HG03196 (cell line): ENCODE data around the gene HIBADH.

ENCODE experiments used
- ATAC-seq: cut with Tn5 transposase; IDR thresholded peaks from one replicate; pipeline ENCODE4 v1.9.1; 2021; ENCODE audit not compliant: unreplicated experiment

Gene HIBADH

DNA sequence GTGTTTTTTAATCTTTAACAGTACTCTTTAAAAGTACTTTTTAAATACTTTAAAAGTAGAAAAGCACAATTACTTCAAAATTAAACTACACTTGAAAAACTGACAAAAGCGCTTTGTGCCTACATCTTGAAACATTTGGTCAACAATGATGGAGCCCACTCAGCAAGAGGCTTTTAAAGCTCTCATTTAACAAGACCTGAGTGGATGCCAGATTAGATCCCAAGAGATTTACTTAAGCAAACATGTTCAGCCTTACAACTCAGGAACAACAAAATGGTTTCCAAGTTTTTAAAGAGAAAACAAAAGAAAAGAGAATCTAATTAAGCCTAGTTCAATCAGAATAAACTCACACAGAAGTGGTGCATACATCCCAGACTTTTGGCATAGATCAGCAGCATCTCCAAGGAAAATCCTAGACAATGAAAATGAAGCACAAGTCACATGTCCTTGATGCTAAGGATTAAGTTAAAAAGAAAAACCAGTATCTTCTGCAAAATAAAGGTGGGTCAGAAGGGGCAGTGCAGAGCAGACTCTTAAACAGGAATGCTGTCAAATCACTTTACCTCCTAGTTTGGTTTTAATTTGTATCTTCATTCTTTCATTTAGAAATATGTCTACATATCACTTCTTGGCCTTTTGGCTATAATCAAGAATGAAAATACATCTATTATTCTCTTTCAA lies 26.2 kb downstream of the HIBADH start:
- ATAC-seq, result no peak

DNA sequence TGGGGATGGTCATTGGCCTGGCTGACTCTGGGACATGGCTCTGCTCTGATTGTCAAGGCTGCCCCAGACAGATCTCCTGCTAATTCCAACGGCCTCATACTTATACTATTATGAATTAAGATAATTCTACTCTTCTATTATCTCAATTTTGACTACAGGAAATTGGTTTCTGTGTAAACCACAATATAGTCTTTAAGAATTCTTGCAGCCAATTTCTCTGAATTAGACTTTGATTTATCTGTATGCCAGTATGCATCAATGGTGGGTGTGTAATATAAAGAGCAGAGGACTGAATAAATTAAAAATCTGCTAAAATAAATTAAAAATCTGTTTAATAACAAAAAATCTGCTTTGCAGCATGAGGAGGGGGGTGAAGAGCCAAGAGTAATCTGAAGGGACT lies 27.0 kb downstream of the HIBADH start:
- ATAC-seq, result no peak

DNA sequence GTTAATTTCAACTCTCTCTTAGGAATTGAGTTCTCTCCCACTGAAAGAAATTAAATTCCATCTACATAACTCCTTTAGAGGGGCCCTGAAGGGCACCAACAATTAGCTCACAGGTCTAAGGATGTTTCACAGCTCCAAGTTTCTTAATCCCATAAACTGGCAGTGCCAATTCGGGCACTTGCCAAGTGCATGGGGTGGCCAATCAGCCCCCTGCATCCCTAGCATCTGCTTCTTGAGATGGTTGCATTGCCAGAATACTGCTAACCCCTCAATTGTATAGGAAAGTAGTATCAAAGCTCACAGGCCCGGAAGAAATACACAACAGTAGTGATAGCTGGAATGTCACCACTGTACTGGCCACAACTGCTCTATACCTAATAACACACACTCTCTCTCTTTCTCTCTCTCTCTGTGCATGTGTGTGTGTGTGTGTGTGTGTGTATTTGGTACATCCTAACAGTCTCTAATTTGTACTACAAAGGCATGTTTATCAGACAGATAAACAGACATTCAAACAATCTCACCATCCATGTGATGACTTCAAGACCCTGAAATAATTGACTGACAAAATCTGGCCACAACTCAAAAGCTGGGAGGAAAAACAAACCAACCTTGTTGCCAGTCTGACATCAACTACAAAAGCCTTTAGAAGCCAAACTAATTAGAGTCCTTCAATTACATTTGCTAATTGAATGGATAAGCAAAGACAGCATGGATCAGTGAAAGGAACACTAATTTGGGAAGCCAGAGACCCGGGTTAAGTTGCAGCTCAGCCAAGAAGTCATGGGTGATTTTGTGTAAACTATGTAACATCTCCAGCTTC lies 27.8 kb downstream of the HIBADH start:
- no peak for ATAC-seq

DNA sequence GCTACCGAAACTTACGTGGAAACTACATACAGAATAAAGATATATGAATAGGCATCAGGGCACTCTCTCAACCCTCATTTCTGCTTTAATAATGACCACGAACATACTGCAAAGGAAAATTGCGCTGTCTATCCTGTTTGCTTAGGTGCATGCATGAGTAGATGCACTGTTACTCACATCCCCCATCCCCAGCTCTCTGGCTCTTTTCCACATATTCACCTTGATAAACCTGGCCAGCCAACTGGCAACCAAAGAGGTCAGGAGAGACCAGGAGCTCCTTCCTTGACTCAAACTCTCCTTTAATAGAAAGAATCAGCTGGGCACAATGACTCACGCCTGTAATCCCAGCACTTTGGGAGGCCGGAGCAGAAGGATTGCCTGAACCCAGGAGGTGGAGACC lies 29.6 kb downstream of the HIBADH start:
- no peak for ATAC-seq

DNA sequence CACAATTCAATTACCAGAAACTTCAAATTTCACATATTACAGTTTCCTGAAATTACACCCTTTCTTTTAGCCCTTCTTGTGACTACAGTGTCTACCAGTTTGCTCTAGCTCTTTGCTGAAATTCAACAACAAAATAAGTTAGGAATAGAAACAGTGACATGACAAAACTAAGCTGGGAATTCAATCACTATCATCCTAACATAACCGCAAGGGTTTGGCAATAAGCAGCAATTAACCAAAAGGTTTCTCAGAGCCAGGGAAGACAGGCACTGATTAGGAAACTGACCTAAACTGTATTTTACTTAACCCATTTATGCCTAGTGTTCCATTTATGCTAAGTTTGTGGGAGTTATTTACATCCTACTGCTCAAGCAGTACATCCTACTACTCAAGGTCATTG lies 31.3 kb downstream of the HIBADH start:
- no peak for ATAC-seq

DNA sequence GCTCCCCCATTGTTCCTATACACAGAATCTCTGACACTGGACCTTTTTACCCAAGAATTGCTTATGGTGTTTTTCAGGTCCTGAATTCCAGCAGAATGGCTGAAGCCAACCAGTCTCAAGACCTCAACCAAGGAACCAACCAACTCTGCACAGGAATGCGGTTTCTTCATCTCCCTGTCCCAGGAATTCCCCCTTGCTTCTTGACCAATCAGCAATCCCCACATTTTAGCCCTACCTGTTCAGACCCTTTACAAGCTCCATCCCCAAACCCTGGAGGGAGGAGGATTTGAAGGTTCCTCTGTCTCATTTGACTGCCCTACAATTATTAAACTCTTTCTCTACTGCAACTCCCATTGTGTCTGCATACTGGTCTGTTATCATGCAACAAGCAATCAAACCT lies 35.5 kb downstream of the HIBADH start:
- ATAC-seq, result no peak

DNA sequence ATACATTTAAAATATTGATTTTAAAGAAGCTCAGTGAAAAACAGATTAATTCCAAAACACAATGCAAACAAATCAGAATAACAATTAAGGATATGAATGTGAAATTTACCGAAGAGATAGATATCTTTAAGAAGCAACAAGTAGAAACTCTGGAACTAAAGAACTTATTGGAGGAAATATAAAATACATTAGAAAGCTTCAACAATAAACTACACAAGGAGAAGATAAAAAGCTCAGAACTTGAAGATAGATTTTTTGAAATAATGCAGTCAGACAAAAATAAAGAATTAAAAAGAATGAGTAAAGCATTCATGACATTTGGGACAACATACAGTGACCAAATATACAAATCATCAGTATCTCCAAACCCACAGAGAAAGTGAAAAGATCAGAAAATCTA lies 43.2 kb downstream of the HIBADH start:
- ATAC-seq, result no peak

DNA sequence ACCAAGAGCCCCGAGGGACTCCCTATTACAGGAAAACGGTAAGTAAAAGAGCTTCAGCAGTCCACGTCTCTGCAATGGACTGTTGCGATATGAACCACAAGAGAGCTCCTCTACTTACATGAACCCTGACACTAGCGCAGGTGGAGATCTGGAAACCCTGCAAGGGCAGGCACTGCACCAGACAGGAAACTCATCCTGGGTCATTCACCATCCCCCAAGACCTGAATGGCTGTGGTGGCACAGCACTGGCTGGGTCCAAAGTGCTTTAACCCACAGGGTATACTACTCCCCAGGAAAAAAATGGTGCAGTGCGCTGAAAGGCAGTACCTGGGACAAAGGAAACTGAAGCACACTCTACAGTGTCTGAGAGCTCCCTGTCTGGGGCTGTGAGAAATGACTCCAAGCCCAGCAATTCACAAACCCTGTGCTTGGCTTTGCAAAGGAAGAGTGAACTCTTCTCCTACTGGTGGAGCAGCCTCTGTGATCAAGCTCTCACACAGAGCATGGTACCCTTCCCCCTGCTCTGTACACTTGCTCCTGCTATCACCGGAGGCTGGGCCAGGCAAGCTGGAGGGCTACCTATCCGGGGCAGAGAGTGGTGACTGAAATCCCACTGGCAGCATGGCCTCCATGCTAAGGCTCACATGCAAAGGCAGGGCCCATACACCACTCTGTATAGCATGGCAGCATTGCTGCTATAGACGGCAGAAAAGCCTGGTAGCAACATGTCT lies 44.9 kb downstream of the HIBADH start:
- ATAC-seq, result no peak

DNA sequence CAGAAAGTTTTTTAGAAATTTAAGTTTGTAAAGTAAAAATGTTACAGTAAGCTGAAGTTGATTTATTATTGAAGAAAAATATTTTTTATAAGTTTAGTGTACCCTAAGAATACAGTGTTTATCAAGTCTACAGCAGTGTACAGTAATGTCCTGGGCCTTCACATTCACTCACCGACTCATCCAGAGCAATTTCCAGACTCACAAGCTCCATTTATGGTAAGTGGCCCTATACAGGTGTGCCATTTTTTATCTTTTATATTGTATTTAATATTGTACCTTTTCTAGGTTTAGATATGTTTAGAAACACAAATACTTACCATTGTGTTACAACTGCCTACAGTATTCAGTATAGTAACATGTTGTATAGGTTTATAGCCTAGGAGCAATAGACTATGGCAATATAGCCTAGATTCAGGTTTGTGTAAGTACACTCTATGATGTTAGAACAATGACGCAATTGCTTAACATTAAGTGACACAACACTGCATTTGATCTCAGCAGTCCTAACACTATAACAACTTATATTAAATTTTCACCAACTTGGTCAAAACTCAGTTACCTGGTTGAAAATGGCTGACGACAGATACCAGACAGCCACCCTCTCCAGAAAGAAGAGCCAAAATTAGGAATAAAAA lies 45.7 kb downstream of the HIBADH start:
- ATAC-seq, result no peak

DNA sequence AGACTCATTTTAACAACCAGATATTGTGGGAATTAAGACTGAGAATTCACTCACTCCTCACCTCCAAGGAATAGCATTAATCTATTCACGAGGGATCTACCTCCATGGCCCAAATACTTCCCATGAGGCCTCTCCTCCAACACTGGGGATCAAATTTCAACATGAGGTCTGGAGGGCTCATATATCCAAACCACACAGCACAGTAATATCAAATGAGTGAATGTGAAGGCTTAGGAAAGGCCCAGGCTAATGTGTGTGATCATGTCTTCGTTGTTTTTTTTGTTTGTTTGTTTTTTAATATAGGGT lies 46.5 kb downstream of the HIBADH start:
- ATAC-seq, result no peak

DNA sequence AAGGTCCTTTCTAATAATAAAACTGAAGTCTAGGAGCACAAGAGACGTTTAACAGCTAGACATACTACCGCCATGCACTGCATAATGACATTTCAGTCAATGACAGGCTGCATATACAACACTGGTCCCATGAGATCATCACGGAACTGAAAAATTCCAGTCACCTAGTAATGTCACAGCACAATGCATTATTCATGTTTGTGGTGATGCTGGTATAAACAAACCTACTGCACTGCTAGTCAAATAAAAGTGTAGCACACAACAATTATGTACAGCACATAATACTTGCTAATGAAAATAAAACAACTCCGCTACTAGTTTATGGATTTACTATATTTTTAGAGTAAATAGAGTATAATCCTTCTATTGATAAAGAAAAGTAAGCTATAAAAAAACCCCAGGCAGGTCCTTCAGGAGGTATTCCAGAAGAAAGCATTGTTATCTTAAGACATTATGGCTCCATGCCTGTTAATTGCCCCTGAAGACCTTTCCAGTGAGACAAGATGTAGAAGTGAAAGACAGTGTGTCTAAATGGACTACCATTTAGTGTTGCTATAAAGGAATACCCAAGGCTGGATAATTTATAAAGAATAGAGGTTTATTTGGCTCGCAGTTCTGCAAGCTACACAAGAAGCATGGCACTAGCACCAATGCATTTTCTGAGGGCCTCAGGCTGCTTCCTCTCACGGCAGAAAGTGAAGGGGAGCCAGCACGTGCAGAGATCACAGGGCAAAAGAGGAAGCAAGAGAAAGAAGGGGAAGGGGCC lies 47.1 kb downstream of the HIBADH start:
- ATAC-seq, result no peak

DNA sequence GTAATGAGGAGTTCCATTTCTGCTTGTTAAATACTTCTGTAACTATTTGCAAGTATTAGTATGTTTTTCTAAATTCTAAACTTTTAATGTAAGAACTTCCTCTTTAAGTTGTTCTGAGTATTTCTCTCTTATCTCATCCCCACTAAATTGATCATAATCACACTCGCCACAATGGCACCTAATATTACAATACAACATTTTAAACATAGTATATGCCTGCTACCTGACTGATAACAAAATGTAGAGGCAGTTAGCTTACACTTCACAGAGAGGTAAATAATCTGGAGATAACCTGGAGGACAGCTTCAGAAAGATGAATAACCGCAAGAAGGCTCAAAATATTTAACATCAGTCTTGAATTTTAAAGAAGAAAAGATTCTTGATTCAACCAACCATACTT lies 48.6 kb downstream of the HIBADH start:
- ATAC-seq, result no peak

DNA sequence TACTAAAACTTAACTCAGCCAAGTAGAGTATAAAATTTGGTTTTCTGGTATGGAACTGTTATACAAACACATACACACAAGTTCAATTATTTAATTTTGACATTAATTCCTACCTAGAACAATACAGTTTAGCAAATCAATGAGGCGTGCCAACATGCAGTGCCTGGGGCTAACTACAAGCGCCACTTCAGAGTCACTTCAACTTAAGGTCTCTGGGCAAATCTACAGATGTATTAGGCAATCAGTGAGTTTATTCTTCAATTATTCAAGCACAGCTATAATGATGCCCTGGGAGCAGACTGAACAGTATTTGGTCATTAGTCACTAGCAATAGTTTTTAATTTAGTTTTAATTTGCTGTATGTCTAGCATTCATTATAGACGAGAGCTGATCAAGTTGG lies 51.6 kb downstream of the HIBADH start:
- ATAC-seq, result no peak

DNA sequence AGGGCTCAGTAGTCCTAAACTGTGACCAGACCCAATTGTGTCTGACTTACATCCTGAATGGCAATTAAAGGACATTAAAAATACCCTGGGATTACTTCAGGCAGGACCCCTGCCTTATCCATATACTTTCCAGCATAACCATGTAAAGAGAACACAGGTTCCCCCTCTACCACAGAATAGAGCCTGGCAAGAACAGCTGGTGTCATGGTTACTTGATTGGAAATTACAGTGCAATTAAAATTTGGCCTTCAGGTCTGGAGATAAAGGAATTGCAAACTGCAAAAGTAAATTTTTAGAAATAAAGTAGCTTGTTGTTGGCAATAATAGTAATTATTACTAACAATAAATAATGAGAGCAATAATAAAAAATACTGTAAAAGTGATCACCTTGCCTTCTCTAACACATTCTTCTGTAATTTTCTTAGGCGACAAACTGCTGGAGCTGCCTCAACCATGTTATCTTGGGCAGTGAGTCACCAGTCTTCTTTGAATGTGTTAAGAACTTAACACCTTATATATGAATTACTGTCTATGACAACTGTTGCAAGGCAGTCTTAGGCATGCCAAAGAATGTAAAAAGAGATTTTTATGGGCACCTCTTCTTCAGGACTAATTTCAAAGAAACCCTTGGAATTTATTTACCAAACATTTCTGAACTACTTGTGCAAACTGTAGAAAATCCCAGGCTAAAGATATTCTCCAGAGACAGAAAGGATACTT lies 53.7 kb downstream of the HIBADH start:
- ATAC-seq, result no peak

DNA sequence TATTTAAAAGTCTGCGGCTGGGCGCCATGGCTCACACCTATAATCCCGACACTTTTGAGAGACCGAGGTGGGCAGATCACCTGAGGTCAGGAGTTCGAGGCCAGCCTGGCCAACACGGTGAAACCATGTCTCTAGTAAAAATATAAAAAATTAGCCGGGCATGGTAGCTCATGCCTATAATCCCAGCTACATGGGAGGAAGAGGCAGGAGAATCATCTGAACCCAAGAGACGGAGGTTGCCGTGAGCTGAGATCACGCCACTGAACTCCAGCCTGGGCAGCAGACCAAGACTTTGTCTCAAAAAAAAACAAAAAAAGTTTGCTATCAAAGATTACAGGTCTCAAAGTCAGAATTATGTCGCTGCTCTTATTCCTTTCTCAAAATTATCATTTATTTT lies 55.5 kb downstream of the HIBADH start:
- no peak for ATAC-seq

DNA sequence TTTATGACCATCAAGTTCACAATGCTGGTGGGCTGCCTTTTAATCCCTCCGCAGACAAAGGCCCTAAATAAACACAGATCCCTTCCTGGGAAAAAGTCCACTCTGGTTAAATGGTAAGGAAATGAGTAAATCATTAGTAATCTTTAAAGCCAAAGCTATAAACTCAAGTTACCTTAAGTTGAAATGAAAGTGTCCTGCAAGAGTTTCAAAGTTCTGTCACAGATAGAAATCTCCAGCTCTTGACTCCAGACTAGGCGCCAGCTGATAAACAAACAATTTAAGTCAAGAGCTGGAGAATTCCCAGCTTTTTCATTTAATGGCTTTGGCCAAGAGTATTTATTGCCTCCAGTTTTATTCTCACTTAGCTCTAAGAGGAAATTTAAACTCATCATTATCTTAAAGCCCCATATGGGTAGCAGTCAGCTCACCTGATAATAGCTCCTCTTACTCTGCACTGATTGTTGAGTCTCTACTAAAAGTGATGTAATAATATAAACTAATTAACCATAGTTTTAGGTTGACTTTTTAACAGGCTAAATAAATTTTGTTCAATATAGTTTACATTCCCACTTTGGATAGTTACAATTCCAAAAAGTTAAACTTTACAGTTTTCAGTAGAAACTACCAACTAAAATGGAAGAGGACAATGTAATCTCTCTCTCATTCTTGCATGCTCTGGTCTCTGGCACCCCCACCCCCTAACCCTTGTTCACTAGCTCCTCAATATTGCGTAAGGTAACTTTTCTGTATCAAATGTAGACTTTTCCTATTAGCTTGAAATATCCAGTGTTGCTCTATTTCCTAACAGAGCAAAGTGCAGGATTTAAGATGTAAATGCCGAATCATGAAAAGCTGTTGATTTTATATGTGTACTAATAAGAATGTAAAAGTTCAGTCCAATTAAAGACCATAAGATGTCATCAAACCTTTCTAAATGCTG lies 56.1 kb downstream of the HIBADH start:
- ATAC-seq, result no peak

DNA sequence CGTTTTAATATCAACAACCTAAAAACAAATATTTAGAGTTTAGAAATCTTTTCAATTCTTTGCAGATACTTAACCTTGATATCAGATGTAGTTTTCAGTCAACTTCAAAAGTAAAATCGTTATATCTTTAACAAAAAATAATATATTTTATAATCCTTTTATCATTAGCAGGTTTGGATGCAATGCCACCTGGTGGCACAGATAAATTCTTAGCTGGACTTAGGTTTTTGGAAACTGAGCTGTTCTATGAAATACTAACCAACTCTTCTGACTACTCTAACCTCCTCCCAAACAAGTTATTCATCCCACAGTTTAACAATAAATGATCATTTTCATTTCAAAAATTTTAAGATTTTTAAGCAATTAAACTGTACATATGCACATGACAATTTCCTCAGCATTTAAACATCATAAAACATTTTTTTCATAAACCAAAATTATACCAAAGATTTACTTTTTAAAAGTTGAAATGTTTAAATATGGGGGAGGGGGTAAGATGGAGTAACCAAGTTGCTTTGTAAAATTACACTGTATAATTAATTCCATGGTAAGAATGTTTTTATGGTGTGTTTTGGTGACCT lies 56.9 kb downstream of the HIBADH start:
- ATAC-seq, result no peak

DNA sequence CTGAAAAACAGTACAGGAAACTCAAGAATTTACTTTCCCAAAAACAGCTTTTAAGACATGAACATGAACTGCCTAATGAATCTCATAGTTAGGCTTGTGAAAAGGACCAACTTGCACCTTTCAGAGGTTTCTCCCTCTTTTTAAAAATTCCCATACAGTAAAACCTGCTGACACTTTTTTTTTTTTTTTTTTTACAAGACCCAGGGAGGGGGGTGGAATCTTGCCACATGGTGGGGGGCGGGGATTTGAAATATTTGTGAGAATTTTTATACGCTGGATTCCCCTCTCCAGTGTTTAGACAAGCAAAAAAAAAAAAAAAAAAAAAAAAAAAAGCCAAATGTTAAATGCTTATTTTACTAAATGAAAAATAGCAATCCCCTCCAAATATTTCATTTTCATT lies 57.4 kb downstream of the HIBADH start:
- ATAC-seq, result no peak

DNA sequence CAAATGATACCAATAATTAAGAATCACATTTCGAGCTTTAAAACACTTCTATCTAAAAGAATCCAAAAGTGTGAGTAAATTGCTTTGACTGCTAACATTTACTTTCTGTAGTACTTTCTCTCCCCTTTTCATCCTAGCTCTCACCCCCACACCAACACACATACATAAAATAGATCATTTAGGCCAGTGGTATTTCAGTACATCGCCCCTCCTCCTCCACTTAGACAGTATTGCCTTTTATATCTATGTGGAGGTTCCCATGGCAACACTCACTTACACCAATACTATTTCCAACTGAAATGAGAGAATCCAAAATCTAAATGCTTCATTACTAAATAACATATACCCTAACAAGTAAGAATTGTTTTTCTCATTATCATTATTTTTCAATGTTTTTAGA lies 58.9 kb downstream of the HIBADH start:
- no peak for ATAC-seq
